Activated CD8-positive, alpha-beta memory T cell treated with anti-CD3 and anti-CD28 coated beads, Interleukin-2, amount 50 U/mL, for 1 hour (primary cell): Measurements from ENCODE around the gene ACTL6A.

Experiments
- DNase-seq: peaks from one replicate; pipeline ENCODE4 v3.0.0-alpha.2; 2020; ENCODE audit errors: extremely low read depth

The ACTL6A gene

DNA sequence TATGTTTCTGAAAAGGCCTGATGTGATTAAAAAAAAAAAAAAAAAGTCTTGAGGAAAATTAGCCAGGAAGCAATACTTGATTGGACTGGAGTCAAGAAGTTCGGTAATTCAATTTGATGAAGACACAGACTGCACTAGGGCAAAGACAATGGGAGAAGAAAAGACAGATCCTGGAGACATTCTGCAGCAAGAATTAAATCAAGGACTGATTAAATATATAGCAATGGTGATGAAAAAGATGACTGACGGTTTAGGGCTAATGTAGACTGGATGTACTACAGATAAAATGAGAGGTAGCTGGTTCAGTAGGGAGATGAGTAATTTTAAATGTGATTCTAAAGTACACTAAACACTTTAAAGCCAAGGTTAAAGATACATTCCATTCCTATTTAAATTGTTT, 27.9 kb downstream of the ACTL6A start:
- DNase-seq, result no peak

GRCh38 chr3:179591313-179591712, 28.6 kb downstream of the ACTL6A start:
- DNase-seq, result no peak

- DNase-seq, result no peak
Observed at GRCh38 chr3:179599531-179599930, 36.8 kb downstream of the ACTL6A start.

DNA sequence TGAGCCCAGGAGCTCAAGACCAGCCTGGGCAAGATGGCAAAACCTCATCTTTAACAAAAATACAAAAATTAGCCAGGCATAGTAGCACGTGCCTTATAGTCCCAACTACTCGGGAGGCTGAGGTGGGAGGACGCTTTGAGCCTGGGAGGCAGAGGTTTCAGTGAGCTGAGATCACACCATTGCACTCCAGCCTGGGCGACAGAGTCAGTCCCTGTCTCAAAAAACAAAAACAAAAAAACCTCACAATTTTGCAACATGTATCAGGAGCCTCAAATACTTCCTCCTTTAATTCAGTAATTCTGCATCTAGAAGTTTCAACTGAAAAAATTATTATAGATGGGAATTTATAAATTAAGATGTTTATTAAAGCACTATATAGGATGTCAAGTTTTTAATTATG, 40.6 kb downstream of the ACTL6A start:
- no peak for DNase-seq

- DNase-seq, result no peak
Observed at GRCh38 chr3:179603831-179604230, 41.1 kb downstream of the ACTL6A start.

DNA sequence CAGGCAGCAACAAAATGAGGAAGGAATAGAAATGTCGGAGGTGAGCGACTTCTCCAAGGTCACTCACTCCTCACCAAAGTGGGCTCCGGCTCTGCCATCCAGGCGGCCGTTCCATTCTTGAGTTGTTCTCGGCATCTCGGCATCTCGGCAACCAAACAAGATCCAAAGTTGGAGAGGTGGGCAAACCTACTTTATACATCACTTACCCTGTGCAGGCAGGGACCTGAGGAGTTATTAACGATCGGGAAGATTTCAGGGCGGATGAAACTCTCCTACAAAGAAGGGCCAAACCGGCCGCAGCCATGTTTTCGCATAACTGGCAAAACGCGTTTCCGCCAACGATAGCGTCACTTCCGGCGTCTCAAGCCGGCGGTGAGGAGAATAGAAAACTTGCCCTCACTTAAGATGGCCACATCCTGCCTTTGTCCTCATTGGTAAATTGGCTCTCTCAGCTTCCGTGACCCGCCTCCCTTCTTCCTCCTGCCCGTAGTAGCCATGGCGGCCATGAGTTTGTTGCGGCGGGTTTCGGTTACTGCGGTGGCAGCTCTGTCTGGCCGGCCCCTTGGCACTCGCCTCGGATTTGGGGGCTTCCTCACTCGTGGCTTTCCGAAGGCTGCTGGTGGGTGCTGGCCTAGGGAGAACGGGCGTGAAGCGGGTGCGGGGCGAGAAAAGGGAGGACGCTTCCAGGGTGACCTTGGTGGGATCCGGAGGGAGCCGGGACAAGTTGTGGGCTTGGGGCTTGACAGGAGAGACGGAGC, 41.8 kb downstream of the ACTL6A start, which contains the start of the genes MRPL47 and NDUFB5:
MRPL47 (minus strand) TSS at position 318 of the 758 bp plus-strand sequence; CDS start at position 304, 14 bp downstream.
NDUFB5 (plus strand) TSS at position 474 of the 758 bp plus-strand sequence; CDS start at position 496, 22 bp downstream.
- peak; percentile 78 for DNase-seq

GRCh38 chr3:179606534-179607085, 43.9 kb downstream of the ACTL6A start:
- DNase-seq, result no peak

- no peak for DNase-seq
Observed at GRCh38 chr3:179608931-179609720, 46.4 kb downstream of the ACTL6A start.

- DNase-seq, result no peak
Observed at GRCh38 chr3:179610066-179610465, 47.3 kb downstream of the ACTL6A start.

GRCh38 chr3:179613807-179614206, 51.1 kb downstream of the ACTL6A start:
- no peak for DNase-seq

DNA sequence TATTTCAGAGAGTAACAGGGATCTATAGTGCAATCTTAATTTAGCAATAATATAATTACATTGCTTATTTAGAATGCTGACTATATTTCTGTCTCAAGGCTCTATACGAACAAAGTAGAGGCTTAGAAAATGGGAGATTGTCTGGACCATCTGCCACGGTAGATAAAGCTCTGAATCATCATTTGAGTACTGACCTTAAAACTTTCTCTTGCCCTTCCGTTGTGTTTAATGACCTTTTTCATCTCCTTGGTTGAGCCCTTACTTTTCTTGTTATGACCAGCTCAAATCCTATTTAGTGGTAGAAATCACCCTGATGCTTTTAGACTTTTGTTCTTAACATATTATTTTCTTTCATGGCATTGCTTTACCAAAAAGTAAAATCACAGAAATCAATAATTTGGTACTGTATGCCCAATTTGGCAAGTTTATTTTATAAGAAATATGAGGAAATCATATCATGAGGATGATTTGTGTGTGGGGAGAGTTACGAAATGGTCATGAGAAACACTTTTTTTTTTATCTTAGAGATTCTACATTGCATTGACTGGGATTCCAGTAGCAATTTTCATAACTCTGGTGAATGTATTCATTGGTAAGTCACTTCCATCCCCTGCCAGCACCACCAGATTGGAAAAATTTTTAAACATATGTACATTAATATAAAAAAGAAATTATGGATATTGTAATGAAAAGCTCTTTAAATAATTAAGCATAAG, 52.9 kb downstream of the ACTL6A start:
- no peak for DNase-seq

- DNase-seq, result no peak
Observed at GRCh38 chr3:179622023-179622422, 59.3 kb downstream of the ACTL6A start.

GRCh38 chr3:179624451-179624850, 61.7 kb downstream of the ACTL6A start:
- DNase-seq, result no peak

DNA sequence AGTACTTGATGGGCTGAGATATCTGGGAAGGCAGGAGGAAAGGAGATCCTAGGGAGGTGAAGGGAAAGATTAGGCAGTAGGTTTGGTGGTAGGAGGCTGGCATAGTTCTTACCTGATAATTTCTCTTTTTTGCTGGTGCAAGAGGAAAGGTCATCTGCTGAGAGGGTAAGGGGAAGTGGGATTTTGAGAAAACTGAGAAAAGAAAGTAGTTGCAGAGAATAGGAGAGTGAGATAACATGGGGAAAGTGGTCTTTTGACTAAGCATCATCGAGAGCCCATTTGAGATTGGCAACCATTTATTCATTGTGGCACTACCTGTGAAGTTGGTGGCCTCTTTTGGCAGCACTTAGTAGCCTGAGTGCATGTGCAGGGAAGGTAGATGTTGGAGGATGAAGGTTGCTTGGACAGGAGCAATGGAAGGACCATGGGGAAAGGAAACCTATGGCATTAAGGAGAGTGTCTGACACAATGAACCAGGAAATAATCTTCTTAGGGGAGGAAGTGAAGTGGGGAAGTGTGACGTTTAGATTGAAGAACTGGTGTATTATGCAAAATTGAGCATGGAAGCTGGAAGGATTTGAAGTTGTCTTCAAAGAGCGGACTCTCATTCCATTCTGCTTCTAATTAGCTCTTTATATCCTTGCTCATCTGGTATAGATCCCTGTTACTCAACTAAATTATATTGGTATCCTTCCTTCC, 68.2 kb downstream of the ACTL6A start:
- DNase-seq, result no peak
